GM19023 (cell line): ENCODE data around the gene NR5A2.

ENCODE experiments used
- ATAC-seq: cut with Tn5 transposase; IDR thresholded peaks from one replicate; pipeline ENCODE4 v1.9.1; 2021; ENCODE audit warnings: mild to moderate bottlenecking, moderate library complexity; ENCODE audit not compliant: unreplicated experiment

NR5A2 gene

DNA sequence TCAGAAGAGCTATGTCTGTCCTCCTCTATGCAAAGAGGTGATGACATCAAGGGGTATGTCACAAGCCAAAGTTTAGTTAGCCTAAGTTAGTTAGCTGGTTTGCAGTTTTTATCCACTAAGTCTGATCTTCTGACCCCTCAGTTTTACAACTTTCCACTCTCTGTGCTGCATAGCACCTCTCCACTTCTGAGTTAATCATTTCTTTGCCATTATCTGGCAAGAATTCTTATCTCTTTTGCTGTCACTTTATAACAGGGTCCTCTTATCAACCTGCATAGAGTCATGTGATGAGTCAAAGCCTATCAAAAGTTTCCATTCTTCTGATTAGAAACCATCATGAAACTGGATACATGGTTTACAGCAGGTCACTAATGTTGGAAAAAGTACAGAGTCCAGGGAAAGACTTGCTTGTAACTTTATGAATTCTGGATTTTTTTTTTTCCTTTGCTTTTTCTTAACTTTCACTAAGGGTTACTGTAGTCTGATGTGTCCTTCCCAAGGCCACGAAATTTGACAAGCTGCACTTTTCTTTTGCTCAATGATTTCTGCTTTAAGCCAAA lies at the start of gene NR5A2:
Gene NR5A2, plus strand, starts transcription at position 447 of the 560 bp plus-strand sequence. CDS start 138 bp downstream, outside the sequence.
- ATAC-seq: no peak

DNA sequence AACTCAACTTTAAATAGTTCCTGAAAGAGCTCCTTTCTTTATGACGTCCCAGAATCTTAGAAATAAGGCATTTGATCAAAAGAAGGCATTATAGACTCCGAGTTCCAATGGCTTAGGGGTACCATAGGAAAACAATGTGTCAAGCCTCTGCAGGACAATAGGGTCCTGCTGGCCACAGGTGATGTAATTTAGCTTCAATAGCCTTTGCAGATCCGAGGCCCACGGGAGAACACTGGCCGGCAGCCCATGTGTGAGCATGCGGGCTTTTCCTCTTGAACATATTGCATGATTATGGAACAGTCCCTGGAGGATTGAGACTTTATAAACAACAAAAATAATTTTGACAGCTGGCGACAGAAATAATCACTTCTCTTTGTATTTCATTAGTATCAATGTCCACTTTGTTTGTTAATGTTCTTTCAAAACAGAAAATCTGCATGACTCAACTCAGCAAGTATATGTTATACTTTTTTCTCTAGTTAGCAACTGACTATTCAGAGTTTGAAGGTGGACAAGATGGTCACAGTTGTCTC lies 49.0 kb upstream of the NR5A2 start:
- ATAC-seq: no peak

DNA sequence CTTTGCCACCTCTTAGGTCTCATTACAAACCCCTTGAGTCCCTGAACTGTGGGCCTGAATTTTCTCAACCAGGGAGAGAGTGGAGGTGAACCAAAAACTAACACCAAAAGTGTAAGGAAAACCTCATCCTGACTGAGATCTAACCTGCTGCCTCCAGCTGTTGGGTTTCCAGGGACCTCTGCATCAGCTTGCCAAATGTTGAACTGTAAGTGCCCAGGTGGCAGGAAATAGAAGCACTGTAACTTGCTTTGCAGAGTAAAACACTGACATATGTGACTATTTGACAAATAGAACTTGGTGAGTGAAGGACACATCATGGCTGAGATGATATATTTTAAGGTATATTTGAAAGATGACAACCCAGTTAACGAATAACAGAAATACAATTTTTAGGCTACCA lies 48.4 kb upstream of the NR5A2 start:
- ATAC-seq: no peak

DNA sequence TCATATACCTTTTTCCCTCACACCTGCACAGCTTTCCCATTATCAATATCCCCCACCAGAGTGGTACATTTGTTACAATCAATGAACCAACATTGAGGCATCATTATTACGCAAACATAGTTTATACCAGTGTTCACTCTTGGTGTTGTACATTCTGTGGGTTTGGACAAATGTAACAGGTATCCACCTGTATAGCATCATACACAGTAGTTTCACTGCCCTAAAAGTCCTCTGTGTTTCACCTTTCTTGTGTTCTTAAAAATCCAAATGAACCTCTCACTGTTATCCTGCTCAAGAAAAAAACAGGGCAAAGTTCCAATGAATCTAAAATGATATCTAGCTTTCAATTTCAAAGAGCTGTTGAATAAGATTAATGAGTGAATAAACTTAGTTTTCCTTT lies 45.9 kb upstream of the NR5A2 start:
- no peak for ATAC-seq

DNA sequence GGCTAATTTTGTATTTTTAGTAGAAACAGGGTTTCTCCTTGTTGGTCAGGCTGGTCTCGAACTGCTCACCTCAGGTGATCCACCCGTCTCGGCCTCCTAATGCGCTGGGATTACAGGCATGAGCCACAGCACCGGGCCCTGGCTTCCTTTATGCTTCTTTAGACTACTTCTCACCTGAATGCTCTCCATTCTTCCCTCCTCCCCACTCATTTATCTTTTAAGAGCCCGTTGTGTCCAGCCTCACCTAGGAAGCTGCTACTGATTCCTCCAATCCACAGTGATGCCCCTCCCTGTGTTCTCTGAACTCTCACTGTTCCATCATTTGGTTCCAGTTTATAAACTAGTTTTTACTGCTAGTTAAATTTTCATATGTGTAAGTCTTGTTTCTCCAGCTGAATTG lies 44.9 kb upstream of the NR5A2 start:
- ATAC-seq: no peak

DNA sequence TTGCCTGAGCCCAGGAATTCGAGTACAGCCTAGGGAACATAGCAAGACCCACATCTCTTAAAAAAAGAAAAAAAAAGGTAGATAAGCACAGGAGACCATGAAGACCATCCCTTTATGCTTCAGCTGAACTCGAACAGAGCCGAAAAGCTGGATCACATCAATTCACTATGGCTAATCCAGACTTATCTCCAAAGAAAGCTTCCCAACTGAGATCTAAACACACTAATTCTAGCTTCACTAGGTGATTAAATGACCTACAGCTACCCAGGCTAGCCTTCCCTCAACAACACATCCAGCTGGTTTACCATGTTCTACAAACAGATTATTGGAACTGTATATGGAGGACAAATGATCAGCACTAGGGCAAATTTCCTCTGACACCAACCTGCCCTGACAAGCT lies 44.0 kb upstream of the NR5A2 start:
- no peak for ATAC-seq

DNA sequence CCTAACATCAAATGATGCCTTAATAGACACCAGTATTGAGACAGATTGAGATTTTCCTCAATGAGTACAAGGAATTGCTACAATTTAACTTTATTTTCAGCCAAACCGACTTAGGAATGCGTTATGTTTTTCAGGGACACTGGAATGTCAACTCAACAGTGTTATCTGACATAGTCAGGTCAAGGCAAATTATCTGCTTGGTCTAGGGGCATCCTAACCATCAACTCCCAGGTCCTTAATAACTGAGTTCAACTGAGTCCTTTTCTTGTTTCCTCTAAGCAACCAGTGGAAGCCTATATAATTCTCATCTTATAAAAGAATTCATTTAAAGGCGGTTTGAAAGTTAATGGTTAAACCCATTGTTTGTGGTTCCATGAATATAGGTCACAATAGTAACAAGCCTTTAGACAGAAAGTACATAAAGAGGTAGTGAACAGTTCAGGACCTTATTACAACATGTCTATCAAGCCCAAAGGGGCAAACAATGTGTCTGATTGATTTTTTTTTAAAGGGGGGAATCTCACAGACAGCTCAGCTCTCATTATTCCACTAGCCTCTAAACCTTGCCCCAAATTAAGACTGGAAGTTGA lies 32.3 kb upstream of the NR5A2 start:
- no peak for ATAC-seq

DNA sequence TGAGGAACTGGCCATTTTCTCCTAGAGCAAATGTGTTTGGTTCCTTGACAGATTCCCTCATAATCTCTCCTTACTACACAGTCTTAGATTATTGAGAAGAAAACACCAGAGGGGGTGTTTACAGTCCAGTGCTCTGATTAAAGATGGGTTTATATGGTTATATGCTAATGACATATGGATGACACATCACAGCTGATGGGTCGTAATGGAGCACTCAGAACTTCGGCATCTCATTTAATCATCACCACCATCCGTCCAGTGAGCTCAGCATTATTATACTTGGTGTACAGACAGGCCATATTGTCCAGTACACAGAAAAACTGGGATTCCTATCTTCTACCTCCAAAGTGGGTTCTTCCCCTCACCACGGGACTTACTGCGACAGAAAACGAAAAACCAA lies 22.3 kb upstream of the NR5A2 start:
- ATAC-seq: no peak

DNA sequence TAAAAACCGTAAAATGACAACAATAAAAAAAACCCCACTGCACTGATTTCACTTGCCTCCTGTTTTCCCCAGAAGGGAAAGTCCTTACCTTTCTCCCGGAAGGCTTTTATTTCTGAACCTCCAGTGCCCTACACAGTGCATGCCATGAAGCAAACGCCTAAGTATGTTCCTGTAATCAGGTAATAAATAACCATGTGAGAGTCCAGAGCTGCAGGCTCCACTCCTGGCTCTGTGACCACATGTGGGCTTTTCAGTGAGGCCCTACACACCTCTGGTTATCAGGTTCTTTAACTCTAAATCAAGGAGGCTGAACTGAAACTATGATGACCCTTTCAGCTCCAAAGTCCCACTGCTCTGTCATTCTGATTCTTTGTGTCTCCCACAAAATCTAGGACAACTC lies 20.8 kb upstream of the NR5A2 start:
- no peak for ATAC-seq

DNA sequence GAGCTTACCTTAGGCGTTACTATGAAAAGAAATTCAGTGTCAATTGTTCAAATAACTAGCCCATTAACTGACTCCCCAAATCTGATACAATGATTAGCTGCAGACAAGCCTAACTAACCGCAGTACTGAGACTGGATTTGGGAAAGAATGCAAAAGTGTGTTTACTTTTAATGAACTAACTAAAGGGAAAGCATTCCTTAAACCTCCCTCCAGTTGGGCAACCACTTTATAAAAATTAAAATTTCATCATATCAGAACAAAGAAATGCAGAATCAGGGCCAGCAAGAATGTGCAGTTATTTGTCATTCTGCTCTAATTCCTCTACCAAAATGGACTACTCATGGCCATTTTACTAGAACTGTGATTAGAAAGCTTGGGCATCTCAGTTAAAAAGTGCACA lies 11.7 kb upstream of the NR5A2 start:
- ATAC-seq: no peak

DNA sequence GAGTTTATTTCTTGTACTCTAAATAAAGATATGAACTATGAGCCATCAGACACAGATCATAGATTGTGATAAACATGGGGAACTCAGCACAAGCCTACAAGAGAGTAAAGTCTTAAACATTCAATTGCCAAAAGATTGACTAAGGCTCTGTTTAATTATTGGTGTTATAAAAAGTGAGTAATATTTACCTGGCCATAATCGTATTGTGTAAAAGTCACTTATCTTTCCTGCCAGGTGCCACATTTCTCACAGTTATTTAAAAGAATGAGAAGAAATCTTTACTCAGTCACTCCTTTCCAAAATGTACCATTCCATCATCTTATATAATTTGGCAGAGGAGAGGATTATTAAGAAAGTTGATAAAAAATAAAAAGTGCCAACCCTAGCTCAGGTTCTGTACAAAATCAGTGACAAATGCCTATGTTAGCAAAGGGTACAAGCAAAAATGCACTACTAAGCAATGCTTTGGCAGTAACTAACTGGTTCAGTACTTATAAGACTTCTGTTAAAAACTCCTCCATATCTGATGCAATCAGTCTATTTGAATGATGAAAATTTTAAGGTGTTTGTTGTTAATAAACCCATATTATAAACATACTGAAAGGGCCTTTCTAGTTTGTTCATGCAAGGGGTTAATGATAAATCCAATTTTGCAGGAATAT lies 5.8 kb upstream of the NR5A2 start:
- no peak for ATAC-seq

DNA sequence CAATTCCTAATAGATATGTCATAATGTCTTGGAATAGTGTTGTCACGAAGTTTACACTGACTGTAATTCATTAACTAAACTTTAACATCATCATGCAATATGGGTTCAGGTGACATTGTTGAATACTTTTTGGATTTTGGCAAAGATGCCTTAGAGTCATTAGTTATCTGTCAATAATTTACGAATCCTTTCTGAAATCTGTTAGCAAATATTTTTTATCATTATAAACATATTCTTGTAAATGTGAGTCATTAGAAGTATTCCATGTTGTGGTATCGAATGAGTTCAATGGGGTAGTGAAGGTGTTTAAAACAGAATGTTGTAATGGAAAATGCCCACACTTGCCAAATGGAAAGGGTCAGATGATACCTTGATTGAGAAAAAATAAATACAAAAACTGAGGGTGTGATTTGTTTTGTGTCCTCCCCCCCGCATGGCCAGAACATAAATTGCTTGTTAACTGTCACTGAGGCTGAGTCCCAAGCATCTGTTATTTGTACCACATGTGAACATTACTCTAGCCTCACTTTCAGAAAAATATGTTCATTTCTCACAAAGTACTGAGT lies 5.2 kb upstream of the NR5A2 start:
- no peak for ATAC-seq

DNA sequence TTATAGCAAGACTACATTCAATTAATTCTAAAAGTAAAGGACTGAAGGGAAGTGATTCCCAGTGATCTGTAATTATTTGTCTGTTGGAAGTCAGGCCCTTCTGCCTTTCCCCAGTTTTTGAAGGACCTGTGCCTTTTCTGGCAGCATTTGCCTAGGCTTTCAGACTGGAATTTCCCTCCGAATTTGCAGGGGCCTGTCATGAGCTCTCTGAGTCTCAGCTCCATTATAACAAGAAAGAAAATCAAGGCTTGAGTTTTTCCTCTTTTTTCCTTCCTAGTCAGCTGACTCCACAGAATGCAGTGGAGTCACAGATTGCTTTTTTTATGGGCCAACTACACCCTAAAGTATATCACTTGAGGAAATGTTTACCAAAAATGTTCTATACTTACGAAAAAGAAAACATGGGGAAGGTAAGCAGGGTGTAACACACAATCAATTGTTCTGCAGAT lies 1.1 kb downstream of the NR5A2 start:
- no peak for ATAC-seq

DNA sequence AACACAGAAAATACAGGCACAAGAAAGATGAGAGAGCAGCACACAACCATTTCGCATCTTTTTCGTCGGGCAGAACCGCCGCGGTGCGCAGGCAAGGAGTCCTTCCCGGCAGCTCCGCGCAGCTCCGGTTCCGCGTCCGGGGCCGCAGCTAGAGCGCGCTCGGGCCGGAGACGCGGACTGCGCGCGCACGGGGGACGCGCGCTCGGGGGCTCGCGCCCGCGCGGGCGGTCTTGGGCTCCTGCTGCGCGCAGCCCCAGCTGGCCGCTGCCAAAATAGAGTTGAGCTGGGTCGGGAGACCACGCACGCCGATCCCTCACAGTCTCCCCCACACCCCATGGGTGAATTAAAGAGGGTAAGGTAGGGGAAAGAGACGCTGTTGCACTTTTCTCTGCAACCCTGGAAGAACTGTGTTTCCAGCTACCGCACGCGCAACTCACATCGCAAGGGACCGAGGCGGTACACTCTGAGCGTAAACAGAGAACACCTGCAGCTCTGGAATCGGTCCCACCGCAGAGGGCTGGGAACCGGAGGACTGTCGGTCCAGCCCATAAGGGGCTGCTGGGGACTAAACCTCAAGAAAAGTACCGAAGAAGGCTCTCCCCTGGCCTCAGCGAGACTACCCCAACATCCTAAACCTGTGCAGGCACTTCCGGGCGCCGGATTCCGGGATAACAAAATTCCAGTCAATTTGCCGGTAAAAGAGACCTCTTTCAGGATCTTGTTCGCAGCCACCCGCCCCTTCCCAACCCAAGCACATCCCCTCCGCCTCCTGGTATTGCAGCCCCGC lies 1.7 kb downstream of the NR5A2 start:
- no peak for ATAC-seq

DNA sequence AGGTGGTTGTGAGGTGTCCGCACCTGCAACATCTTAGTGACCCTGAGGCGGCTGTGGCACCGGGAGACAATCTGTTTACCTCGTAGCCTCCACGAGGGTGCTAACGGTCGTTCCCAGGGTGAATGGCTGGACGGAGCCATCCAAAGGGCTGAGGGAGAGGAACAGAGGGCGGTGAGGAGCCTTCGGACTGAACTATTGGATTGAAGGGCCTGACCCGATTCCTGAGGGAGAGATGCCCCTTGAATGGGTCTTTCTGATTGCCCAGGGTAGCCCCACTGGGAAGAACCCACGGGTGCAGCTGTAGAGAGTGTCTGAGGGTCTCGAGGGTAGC lies 2.3 kb downstream of the NR5A2 start:
- ATAC-seq: no peak

DNA sequence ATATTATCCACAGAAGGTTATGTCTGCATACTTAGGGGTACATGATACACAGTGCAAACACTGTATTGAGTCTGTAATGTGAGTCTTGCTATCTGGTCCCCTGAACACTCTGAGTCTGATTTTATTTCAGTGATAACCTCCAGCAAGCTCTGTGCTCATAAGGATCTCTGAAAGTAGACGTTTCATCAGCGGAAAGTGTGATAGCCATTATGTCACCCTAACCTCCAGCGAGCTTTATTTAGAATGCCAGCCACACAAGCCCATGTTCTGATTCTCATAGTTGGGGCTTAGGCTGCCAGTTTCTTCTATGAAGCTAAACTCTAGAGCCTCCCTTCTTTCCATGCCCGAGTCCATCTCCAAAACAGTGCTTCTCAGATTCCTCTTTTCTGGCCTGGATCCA lies 3.3 kb downstream of the NR5A2 start:
- no peak for ATAC-seq

DNA sequence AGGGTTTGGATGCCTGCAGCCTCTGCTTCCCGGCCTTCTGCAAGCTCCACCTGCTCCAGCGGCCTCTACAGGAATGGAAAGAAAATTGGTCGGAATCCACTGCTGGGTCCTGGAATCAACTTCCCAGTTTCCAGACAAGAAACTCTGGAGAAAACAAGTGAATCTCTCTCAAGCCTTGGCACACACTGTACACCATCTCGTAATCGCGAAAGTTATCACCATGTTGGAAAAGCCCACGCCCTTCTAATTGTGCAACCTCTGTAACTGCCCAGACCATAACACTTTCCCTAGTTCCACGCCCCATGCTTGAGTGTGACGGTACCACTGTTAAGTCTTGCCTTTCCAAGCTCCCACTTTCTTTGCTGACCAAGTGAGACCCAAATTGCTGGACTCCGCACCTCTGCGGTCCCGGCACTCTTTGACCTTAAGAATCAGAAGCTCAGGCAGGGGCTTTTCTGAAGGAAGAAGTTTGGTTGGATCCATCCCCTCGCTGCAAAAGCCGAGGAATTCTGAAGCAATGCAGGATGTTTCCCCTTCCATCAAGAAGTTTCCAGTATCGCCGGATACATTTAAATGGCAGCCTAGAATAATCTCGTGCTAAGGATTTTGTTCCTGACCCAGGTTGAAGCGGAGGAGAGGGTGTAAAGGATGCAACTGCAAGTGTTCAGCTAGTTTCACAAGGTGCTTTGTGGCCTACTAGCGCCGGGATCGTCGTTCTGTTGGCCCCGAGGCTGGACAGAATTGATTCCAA lies 6.2 kb downstream of the NR5A2 start:
- no peak for ATAC-seq

DNA sequence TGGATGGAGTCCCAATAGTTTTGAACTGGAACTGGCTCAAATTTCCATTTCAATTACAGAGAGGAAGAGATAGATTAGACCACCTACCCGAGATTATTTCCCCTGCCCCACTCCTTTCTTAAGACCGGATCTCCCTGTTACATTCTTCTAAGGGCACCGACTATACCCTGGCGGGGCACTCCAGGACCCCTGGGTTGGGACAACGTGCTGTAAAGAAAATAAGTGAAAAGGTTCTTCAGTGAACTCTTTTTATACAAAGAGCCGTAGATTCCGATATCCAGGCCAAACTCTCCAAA lies 6.7 kb downstream of the NR5A2 start:
- no peak for ATAC-seq

DNA sequence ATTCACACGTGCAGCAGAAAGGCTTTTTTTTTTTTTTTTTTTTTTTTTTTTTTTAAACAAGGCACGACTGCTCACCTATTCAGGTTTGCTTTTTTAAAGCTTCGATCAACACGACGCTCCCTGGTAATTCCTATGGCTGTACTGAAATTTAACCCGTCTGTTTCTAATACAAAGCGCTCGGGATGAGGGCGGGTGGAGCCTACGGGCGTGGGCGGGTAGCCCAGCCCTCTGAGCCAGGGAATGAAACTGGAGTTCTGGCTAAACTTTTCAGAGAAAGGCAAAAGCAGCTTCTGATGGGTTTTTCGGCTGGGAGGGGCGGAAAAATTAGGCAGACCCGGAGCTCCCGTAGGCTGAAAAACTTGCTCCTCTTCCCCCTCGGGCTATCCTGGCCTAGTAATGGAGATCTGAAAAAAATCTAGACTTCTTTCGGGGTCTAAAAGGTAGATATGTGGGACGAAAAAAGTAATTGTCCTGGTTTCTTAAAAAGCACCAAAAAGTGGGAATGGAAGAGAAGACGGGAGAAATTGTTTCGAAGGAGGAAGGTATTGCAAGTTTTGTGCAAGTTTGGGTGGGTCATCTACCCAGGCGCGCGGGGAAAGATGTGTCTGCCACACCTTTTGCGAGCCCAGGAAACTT lies 7.4 kb downstream of the NR5A2 start:
- ATAC-seq: no peak

DNA sequence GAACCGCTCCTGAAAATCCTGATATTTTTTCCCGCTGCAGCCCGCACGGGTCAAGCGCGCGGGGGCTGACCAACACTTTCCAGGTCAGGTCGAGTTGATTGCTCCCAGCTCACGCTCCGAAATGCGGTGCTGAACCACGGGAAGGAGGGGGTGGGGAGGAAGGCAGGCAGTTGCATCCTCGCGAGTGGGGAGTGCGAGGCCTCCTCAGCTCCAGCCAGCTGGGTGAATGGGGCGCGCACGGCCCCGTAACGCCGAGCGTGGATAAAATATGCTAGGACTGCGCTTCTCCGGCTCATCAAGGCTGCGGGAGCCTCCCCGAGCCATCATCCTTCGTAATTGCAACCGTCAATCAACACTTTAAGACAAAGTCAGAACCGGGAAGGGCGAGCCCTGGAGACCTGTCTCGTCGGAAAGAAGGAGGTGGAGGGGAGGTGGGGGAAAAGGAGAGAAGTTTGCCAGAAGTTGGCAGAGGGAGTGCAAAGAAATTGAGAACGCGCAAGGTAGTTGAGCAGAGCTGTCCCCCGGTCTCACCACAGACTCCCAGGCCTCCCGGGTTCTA lies 8.0 kb downstream of the NR5A2 start:
- no peak for ATAC-seq
